OCI-LY7 (cell line): ENCODE results near the gene TNFRSF25. TPM values are rescaled to one million over a fixed set of nuclear protein-coding genes. Genes with fewer than 3 reads are reported as not detected.
"Not testable (repeated sequence)": the region's sequence is repeated elsewhere in the genome, so short reads cannot be mapped to it uniquely, and the experiment has no call there.

ENCODE experiments used
- BruUV-seq: library from RNA; stranded (reverse); fragments of 400-500 nt; replicated peaks from 2 replicates; lab custom pipeline; 2021; lab: Mats Ljungman, UMichigan
- CTCF ChIA-PET: fragments of 300-600 bp; sonication (Branson Sonifier 250); formaldehyde crosslinking; loops from one replicate; lab custom pipeline; 2022; ENCODE audit warnings: antibody characterized with exemption; ENCODE audit not compliant: unreplicated experiment; lab: Charles Lee
- POLR2A ChIA-PET: fragments of 300-600 bp; sonication (Branson Sonifier 250); formaldehyde crosslinking; loops from one replicate; lab custom pipeline; 2022; ENCODE audit warnings: antibody characterized with exemption; lab: Charles Lee
- DNase-seq: peaks from one replicate; pipeline ENCODE4 v3.0.0-alpha.2; 2015; ENCODE audit warnings: low spot score
- H2AFZ ChIP-seq: fragments of 200-600 bp; sonication (generic), shearing (Covaris generic); 2 replicates; pipeline ENCODE4 v1.6.1; 2014; ENCODE audit warnings: mild to moderate bottlenecking, antibody characterized with exemption, low read length, moderate library complexity
- H3K27ac ChIP-seq: fragments of 200-600 bp; sonication (generic); 2 replicates; pipeline ENCODE4 v1.5.1; 2014; ENCODE audit warnings: mixed run types, low read depth, mild to moderate bottlenecking, moderate library complexity, low read length, inconsistent platforms; ENCODE audit not compliant: poor library complexity, severe bottlenecking
- H3K36me3 ChIP-seq: fragments of 200-600 bp; sonication (generic); 2 replicates; pipeline ENCODE4 v1.6.1; 2014; ENCODE audit warnings: mild to moderate bottlenecking, antibody characterized with exemption, low read length, moderate library complexity, mixed read lengths; ENCODE audit not compliant: insufficient read depth
- H3K4me1 ChIP-seq: fragments of 200-600 bp; sonication (generic); 2 replicates; pipeline ENCODE4 v1.5.1; 2014; ENCODE audit warnings: mild to moderate bottlenecking, low read length; ENCODE audit not compliant: insufficient read depth, poor library complexity, severe bottlenecking
- H3K4me2 ChIP-seq: fragments of 200-600 bp; sonication (generic); 2 replicates; pipeline ENCODE4 v1.6.1; 2014; ENCODE audit warnings: mild to moderate bottlenecking, low read length
- H3K4me3 ChIP-seq: fragments of 200-600 bp; sonication (generic); 2 replicates; pipeline ENCODE4 v1.5.1; 2014; ENCODE audit warnings: mild to moderate bottlenecking, low read depth, low read length; ENCODE audit not compliant: poor library complexity, severe bottlenecking
- H3K79me2 ChIP-seq: fragments of 200-600 bp; sonication (generic); 2 replicates; pipeline ENCODE4 v1.6.1; 2016; ENCODE audit warnings: low read depth, mild to moderate bottlenecking, low read length, moderate library complexity, mixed read lengths; ENCODE audit not compliant: insufficient read depth
- H3K9me2 ChIP-seq: fragments of 200-600 bp; sonication (generic); 2 replicates; pipeline ENCODE4 v1.6.1; 2016; ENCODE audit warnings: mild to moderate bottlenecking, low read length, mixed read lengths; ENCODE audit not compliant: insufficient read depth
- H3K9me3 ChIP-seq: fragments of 200-600 bp; sonication (generic); 2 replicates; pipeline ENCODE4 v1.6.1; 2014; ENCODE audit warnings: mild to moderate bottlenecking, mixed run types, low read length, mixed read lengths
- H4K20me1 ChIP-seq: fragments of 200-600 bp; sonication (generic); 2 replicates; pipeline ENCODE4 v1.6.1; 2014; ENCODE audit warnings: mild to moderate bottlenecking, antibody characterized with exemption, low read length, moderate library complexity, mixed read lengths; ENCODE audit not compliant: insufficient read depth
- EZH2phosphoT487 ChIP-seq: fragments of 200-600 bp; sonication (generic); IDR thresholded peaks from 2 replicates; pipeline ENCODE4 v1.6.1; 2018; ENCODE audit warnings: low read depth, borderline replicate concordance, mild to moderate bottlenecking, mixed run types, antibody characterized with exemption, low read length, moderate library complexity, mixed read lengths
- intact Hi-C: fragments of 100-400 bp; cut with micrococcal nuclease; formaldehyde crosslinking; loops from one replicate; pipeline ENCODE4 v1.10.0; 2022; ENCODE audit not compliant: unreplicated experiment
- total RNA-seq, 2 experiments: library from RNA; depleted of rRNA in 1 of 2; stranded (reverse); fragments of >200 nt in 1 of 2; shearing (Covaris generic) in 1 of 2; gene quantifications; 2 replicates each; pipeline ENCODE4 v1.2.3, GENCODE V29; 2014 to 2022
- TF ChIP-seq, protein P1 (sequence below): fragments of 200-600 bp; sonication (generic); conservative IDR thresholded peaks from 2 replicates; pipeline ENCODE4 v1.5.1; 2014; ENCODE audit warnings: mild to moderate bottlenecking, antibody characterized with exemption, low read length, moderate library complexity, mixed read lengths

TNFRSF25 gene
- total RNA-seq, 2 experiments from 2014 or later, result 1.7 to 2.8 TPM

DNA sequence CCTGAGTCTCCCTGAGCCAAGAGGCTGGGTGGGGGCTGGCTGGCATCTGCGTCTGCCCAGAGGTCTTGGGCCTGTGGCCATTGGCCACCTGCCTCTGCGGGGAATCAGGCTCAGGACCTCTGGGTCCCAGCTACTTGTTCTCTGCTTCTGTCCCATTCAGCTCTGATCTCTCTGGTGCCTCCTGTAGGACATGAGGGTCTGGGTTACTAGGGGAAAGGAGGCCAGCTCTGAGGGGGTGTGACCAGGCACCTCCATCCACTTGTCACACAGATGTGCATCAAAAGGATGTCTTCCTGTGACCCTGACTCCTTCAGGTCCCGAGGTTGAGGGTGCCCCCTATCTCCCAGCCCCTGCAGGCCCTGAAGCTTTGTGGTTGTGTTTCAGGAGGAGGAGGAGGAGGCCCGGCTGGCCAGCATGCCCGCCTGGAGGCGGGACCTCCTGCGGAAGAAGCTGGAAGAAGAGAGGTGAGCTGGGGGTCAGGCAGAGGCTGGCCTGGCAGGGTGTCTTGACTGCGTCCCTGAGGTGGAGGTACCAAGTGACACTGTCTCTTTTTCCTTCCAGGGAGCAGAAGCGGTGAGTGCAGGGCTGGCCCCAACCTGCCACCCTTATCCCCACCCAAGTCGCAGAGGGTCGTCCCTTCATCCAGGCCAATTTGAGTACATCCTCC lies 9.0 kb downstream of the TNFRSF25 start:
- TF ChIP-seq, protein P1, sequence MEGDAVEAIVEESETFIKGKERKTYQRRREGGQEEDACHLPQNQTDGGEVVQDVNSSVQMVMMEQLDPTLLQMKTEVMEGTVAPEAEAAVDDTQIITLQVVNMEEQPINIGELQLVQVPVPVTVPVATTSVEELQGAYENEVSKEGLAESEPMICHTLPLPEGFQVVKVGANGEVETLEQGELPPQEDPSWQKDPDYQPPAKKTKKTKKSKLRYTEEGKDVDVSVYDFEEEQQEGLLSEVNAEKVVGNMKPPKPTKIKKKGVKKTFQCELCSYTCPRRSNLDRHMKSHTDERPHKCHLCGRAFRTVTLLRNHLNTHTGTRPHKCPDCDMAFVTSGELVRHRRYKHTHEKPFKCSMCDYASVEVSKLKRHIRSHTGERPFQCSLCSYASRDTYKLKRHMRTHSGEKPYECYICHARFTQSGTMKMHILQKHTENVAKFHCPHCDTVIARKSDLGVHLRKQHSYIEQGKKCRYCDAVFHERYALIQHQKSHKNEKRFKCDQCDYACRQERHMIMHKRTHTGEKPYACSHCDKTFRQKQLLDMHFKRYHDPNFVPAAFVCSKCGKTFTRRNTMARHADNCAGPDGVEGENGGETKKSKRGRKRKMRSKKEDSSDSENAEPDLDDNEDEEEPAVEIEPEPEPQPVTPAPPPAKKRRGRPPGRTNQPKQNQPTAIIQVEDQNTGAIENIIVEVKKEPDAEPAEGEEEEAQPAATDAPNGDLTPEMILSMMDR, result no peak
- TF ChIP-seq EZH2phosphoT487, result no peak
- DNase-seq, result no peak
- H3K79me2 ChIP-seq, result no peaks in the 10 kb centered on the region
- CTCF ChIA-PET, result no interaction called here
- H3K4me2 ChIP-seq, result no peak overlapping the region
- BruUV-seq, result no TSS peak
- H3K27ac ChIP-seq, result no peak overlapping the region
- no peaks in the 10 kb centered on the region for H3K9me2 ChIP-seq
- no peaks in the 10 kb centered on the region for H3K9me3 ChIP-seq
- H3K4me3 ChIP-seq, result no peak overlapping the region
- POLR2A ChIA-PET, result no interaction called here
- no peaks in the 10 kb centered on the region for H4K20me1 ChIP-seq
- H3K36me3 ChIP-seq, result no peaks in the 10 kb centered on the region
- intact Hi-C loops, result no loop called here
- H3K4me1 ChIP-seq, result no peaks in the 10 kb centered on the region
- H2AFZ ChIP-seq, result no peak overlapping the region

DNA sequence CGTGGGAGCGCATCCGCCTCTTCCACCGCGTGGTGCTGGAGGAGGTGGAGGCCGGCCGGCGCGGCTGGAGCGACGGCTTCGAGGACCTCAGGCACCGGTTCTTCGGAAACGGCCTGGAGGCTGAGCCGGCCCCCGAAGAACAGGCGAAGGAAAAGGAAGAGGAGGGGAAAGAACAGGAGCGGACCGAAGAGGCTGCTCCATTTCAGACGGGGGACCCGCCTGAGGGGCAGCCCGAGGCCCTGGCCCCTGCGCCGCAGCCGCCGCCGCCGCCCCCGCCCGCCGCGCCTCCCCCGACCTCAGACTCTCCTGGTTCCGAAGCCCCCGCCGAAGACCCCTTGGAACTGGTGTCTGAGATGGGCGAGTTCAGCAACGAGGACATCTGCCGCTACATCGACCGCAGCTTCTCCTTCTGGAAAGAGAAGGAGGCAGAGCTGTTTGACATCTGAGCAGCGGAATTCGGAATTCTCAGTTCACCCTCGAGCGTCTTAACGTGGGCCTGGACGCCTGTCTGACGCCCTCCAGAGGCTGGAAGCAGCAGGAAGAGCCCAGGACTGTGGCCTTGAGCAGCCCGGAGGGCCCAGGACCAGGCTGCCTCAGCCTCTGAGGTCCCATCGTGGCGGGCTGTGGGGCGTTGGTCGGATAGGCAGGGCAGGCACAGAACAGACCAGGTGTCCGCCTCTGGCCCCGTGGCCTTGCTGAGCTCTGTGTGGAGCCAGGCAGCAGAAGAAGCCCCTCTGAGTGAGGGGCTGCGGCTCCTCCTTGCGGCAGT lies 10.0 kb downstream of the TNFRSF25 start:
- H2AFZ ChIP-seq, H3K9me3 ChIP-seq, DNase-seq, H4K20me1 ChIP-seq, BruUV-seq, H3K4me3 ChIP-seq, H3K9me2 ChIP-seq, H3K4me1 ChIP-seq, POLR2A ChIA-PET, H3K36me3 ChIP-seq, H3K79me2 ChIP-seq, intact Hi-C loops, H3K4me2 ChIP-seq, CTCF ChIA-PET, H3K27ac ChIP-seq: not testable (repeated sequence)

DNA sequence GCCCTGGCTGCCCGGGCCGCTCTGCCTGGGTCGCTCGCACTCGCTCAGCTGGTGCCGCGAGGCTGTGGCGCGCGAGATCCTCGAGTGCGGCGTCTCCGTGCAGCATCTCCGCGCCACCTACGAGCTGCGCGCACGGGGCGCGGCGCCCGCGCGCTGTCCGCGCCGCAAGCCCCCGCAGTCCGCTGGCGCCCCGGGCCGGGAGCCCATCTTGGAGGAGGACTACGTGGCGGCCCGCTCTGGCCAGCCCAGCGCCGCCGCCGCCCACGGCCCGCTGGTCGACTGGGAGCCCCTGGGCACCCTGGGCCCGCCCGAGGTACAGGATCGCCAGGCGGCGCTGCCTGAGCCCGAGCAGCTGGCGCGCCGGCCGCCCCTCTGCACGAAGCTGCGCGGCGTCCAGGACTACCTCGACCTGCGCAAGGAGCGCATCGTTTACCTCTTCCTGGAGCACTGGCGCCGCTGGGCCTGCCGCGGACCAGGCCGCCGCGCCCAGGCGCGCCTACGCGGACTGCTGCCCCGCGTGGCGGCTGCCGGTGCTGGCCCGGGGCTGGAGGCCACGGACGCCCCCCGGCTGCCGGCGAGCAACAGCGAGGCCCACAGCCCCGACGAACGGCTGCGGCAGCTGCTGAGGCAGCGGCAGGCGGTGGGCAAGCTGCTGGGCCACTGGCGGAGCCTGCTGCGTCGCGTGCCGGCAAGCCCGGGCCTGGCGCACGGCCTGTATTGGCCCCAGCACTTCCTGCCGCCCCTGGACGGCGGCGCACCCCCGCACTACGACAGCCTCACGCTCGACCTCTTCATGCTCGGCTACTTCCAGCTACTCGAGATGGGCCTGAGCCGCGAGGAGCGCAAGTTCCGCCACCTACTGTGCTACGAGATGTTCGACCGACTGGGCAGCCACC lies 10.9 kb downstream of the TNFRSF25 start:
- intact Hi-C loops, result no loop called here

More for the DNA sequence above, 10.9 kb downstream of the TNFRSF25 start:
- Histone ChIP-seq H3K36me3 (no peaks in the 10 kb centered on the region), H3K4me1 (no peaks in the 10 kb centered on the region), H3K4me3 (no peak overlapping the region), H4K20me1 (no peaks in the 10 kb centered on the region), H3K9me3 (no peaks in the 10 kb centered on the region), H3K9me2 (no peaks in the 10 kb centered on the region), H2AFZ (no peak overlapping the region), H3K4me2 (no peak overlapping the region), H3K79me2 (no peaks in the 10 kb centered on the region), H3K27ac (no peak overlapping the region)
- CTCF ChIA-PET, result no interaction called here
- BruUV-seq, result no TSS peak
- no peak for DNase-seq
- POLR2A ChIA-PET, result no interaction called here
- TF ChIP-seq, protein P1, result no peak
- no peak for TF ChIP-seq EZH2phosphoT487
